Breast epithelium (tissue), 3 donors: ENCODE data around the gene ALS2CL.

Experiments used
- CTCF ChIP-seq, 3 donors: fragments of 450-650 bp; IDR thresholded peaks; one replicate each; pipeline ENCODE4 v1.5.1; 2016 to 2017; ENCODE audit warnings: antibody characterized with exemption in 3 of 3, mild to moderate bottlenecking in 3 of 3, moderate library complexity in 3 of 3
- POLR2AphosphoS5 ChIP-seq, 3 donors: sonication (generic); formaldehyde crosslinking; IDR thresholded peaks; one replicate each; pipeline ENCODE4 v1.6.1; 2017; ENCODE audit warnings: antibody characterized with exemption in 3 of 3

GRCh38 chr3:46706771-46707582, 13.5 kb upstream of the ALS2CL start:
- TF ChIP-seq CTCF (IDR thresholded peaks at IDR 0.05) (no peak), POLR2AphosphoS5 (IDR thresholded peaks at IDR 0.05) (no peak)
